Astrocyte (in vitro differentiated cells and primary cell): Measurements from ENCODE around the gene RECQL5. TPM values are rescaled to one million over a fixed set of nuclear protein-coding genes. Genes with fewer than 3 reads are reported as not detected.

Experiments used
- DNase-seq: peaks from one replicate; pipeline ENCODE4 v3.0.0-alpha.2; 2010; ENCODE audit warnings: low read depth
- FAIRE-seq: peaks from 2 replicates; lab custom pipeline; 2011; peaks lifted over from hg19 to GRCh38; lab: Jason Lieb, UNC
- H2AFZ ChIP-seq: 2 replicates; pipeline ENCODE4 v1.6.0; 2012; ENCODE audit warnings: low read depth, low read length, inconsistent platforms
- H3K27ac ChIP-seq: 2 replicates; pipeline ENCODE4 v1.5.1; 2011; ENCODE audit warnings: low read depth, low read length, inconsistent platforms
- H3K27me3 ChIP-seq: 2 replicates; pipeline ENCODE4 v1.6.0; 2011; ENCODE audit warnings: low read length, inconsistent platforms; ENCODE audit not compliant: insufficient read depth
- H3K36me3 ChIP-seq: 2 replicates; pipeline ENCODE4 v1.5.1; 2011; ENCODE audit warnings: low read length, inconsistent platforms; ENCODE audit not compliant: insufficient read depth
- H3K4me1 ChIP-seq: 2 replicates; pipeline ENCODE4 v1.5.1; 2011; ENCODE audit warnings: low read length, inconsistent platforms; ENCODE audit not compliant: insufficient read depth
- H3K4me2 ChIP-seq: 2 replicates; pipeline ENCODE4 v1.6.0; 2012; ENCODE audit warnings: low read length, inconsistent platforms
- H3K4me3 ChIP-seq: 2 replicates; pipeline ENCODE4 v1.5.1; 2011; ENCODE audit warnings: low read depth, mild to moderate bottlenecking, low read length, inconsistent platforms; ENCODE audit not compliant: insufficient read depth
- H3K79me2 ChIP-seq: 2 replicates; pipeline ENCODE4 v1.6.0; 2012; ENCODE audit warnings: mild to moderate bottlenecking, low read length, inconsistent platforms; ENCODE audit not compliant: insufficient read depth
- H3K9ac ChIP-seq: 2 replicates; pipeline ENCODE4 v1.6.0; 2012; ENCODE audit warnings: mild to moderate bottlenecking, low read length, inconsistent platforms
- H3K9me3 ChIP-seq: 2 replicates; pipeline ENCODE4 v1.5.1; 2012; ENCODE audit warnings: low read depth, mild to moderate bottlenecking, low read length, inconsistent platforms; ENCODE audit not compliant: insufficient read depth
- H4K20me1 ChIP-seq: 2 replicates; pipeline ENCODE4 v1.6.0; 2012; ENCODE audit warnings: low read length, inconsistent platforms; ENCODE audit not compliant: insufficient read depth
- H3K27ac Mint-ChIP-seq: one replicate; pipeline ENCODE4 v1.8.0; 2021; ENCODE audit warnings: mild to moderate bottlenecking, mixed read lengths; ENCODE audit not compliant: unreplicated experiment
- H3K27me3 Mint-ChIP-seq: one replicate; pipeline ENCODE4 v1.8.0; 2021; ENCODE audit warnings: low read depth, mixed read lengths; ENCODE audit not compliant: unreplicated experiment
- H3K36me3 Mint-ChIP-seq: one replicate; pipeline ENCODE4 v1.8.0; 2021; ENCODE audit warnings: low read depth, mixed read lengths; ENCODE audit not compliant: unreplicated experiment
- H3K4me1 Mint-ChIP-seq: one replicate; pipeline ENCODE4 v1.8.0; 2021; ENCODE audit warnings: low read depth, mixed read lengths; ENCODE audit not compliant: unreplicated experiment
- H3K4me3 Mint-ChIP-seq: one replicate; pipeline ENCODE4 v1.8.0; 2021; ENCODE audit warnings: mild to moderate bottlenecking, moderate library complexity, mixed read lengths; ENCODE audit not compliant: unreplicated experiment
- H3K9me3 Mint-ChIP-seq: one replicate; pipeline ENCODE4 v1.8.0; 2021; ENCODE audit warnings: mild to moderate bottlenecking, mixed read lengths; ENCODE audit not compliant: unreplicated experiment
- EZH2 ChIP-seq: IDR thresholded peaks from 2 replicates; pipeline ENCODE4 v1.6.1; 2012; ENCODE audit warnings: mild to moderate bottlenecking, low read length, inconsistent platforms; ENCODE audit not compliant: insufficient read depth
- total RNA-seq: library from RNA; stranded (reverse); gene quantifications from 2 replicates; pipeline ENCODE4 v1.2.1, GENCODE V29; 2021
- TF ChIP-seq, protein P1 (sequence below): IDR thresholded peaks from 2 replicates; pipeline ENCODE4 v1.5.1; 2011; ENCODE audit warnings: low read depth, mild to moderate bottlenecking, inconsistent platforms, low read length, moderate library complexity; ENCODE audit not compliant: insufficient read depth

Gene RECQL5
- total RNA-seq, 1 donor from 2014 or later = 25.9 TPM

DNA sequence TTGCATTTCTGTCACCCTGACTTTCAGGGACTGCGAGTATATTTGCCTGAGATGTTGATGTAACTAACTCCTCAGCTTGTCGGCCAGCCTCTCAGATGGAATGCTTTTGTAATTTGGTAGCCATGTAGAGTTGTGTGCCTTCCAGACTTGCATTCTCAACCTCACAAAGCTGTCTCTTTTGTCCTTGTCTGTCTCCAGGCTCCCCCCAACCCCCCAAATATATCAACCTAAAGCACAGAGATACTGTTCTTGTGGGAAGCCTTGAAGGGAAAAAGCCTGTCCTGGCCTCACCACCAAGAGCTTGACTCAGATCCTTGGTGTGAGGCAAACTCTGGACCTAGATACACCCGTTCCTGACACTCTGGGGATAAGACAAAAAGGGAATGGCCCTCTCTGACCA lies 18.5 kb upstream of the RECQL5 start:
- peak; percentile 41 for DNase-seq
- H3K9ac ChIP-seq = peak overlapping the region; percentile 17
- no peak overlapping the region for H3K4me3 Mint-ChIP-seq

DNA sequence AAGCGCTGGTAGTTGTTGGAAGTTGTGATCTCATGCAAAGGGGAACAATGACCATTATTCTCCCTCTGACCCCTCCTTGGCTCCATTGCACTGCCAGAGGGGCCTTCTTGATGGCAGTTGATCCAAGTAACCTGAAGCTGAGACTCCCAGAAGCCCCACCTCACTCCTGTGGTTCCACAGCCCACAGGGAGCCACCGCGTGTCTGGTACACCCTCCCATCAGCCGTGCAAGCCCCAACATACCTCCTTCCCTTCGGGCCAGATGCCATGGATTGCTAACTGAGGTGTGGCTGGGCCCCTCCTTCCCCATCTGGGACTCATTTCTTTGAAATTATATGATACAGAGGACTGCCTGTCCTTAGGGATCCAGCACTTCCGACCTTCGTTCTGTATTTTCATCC lies 18.0 kb upstream of the RECQL5 start:
- TF ChIP-seq, protein P1, sequence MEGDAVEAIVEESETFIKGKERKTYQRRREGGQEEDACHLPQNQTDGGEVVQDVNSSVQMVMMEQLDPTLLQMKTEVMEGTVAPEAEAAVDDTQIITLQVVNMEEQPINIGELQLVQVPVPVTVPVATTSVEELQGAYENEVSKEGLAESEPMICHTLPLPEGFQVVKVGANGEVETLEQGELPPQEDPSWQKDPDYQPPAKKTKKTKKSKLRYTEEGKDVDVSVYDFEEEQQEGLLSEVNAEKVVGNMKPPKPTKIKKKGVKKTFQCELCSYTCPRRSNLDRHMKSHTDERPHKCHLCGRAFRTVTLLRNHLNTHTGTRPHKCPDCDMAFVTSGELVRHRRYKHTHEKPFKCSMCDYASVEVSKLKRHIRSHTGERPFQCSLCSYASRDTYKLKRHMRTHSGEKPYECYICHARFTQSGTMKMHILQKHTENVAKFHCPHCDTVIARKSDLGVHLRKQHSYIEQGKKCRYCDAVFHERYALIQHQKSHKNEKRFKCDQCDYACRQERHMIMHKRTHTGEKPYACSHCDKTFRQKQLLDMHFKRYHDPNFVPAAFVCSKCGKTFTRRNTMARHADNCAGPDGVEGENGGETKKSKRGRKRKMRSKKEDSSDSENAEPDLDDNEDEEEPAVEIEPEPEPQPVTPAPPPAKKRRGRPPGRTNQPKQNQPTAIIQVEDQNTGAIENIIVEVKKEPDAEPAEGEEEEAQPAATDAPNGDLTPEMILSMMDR = no peak
- no peak for TF ChIP-seq EZH2
- Mint-ChIP-seq H3K4me1 (peaks cover 66% of the 10 kb centered on the region), H3K9me3 (no peaks in the 10 kb centered on the region), H3K27me3 (no peaks in the 10 kb centered on the region), H3K27ac (peak overlapping the region; percentile 51), H3K4me3 (no peak overlapping the region), H3K36me3 (peaks cover 17% of the 10 kb centered on the region)
- Histone ChIP-seq H3K4me2 (peak overlapping the region; percentile 73), H3K36me3 (peaks cover 3% of the 10 kb centered on the region), H3K9me3 (no peaks in the 10 kb centered on the region), H3K27me3 (no peaks in the 10 kb centered on the region), H3K9ac (peak overlapping the region; percentile 34), H3K4me1 (peaks cover 61% of the 10 kb centered on the region), H4K20me1 (peaks cover 28% of the 10 kb centered on the region), H3K27ac (peak overlapping the region; percentile 58), H3K79me2 (peaks cover 92% of the 10 kb centered on the region), H3K4me3 (no peak overlapping the region), H2AFZ (no peak overlapping the region)
- FAIRE-seq = no peak
- peak; percentile 81 for DNase-seq

More for the DNA sequence above, 18.5 kb upstream of the RECQL5 start:
- Histone ChIP-seq H3K4me2 (peak overlapping the region; percentile 73), H3K9me3 (no peaks in the 10 kb centered on the region), H3K4me3 (no peak overlapping the region), H3K36me3 (peaks cover 3% of the 10 kb centered on the region), H4K20me1 (peaks cover 27% of the 10 kb centered on the region), H3K27me3 (no peaks in the 10 kb centered on the region), H3K27ac (peak overlapping the region; percentile 58), H3K79me2 (peaks cover 92% of the 10 kb centered on the region), H2AFZ (no peak overlapping the region), H3K4me1 (peaks cover 57% of the 10 kb centered on the region)
- H3K4me1 Mint-ChIP-seq = peaks cover 63% of the 10 kb centered on the region
- peak overlapping the region; percentile 5 for H3K27ac Mint-ChIP-seq
- no peaks in the 10 kb centered on the region for H3K27me3 Mint-ChIP-seq
- no peak for FAIRE-seq
- H3K36me3 Mint-ChIP-seq = peaks cover 19% of the 10 kb centered on the region
- H3K9me3 Mint-ChIP-seq = no peaks in the 10 kb centered on the region
- TF ChIP-seq, protein P1 = no peak
- TF ChIP-seq EZH2 = no peak

DNA sequence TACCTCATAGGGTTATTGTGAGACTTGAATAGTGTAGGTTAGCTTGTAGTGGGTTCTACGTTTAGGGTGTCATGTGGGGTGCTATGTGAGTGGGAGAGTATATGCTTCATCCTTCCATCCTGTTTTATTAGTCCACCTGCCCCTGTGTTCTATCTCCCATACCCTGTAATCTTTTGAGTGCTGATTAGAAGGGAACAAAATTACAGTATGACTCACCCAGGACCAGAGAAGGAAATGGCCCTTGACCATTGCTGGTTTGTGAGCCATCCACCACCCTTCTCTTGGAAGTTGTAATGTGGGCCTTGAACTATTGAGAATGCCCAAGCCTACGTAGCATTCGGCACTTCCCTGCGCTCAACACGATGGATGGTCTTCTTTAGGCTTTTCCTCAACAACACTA lies 17.3 kb upstream of the RECQL5 start:
- FAIRE-seq (no peak), DNase-seq (peak; percentile 46)
- Histone ChIP-seq H4K20me1 (peaks cover 28% of the 10 kb centered on the region), H3K79me2 (peaks cover 92% of the 10 kb centered on the region), H3K9ac (peak overlapping the region; percentile 37), H3K4me2 (peak overlapping the region; percentile 73), H3K9me3 (no peaks in the 10 kb centered on the region), H3K4me3 (peak overlapping the region; percentile 24), H3K27ac (peak overlapping the region; percentile 58), H3K36me3 (peaks cover 3% of the 10 kb centered on the region), H3K4me1 (peaks cover 64% of the 10 kb centered on the region), H3K27me3 (no peaks in the 10 kb centered on the region), H2AFZ (no peak overlapping the region)
- peaks cover 63% of the 10 kb centered on the region for H3K4me1 Mint-ChIP-seq
- peaks cover 17% of the 10 kb centered on the region for H3K36me3 Mint-ChIP-seq
- no peaks in the 10 kb centered on the region for H3K27me3 Mint-ChIP-seq
- peak overlapping the region; percentile 23 for H3K27ac Mint-ChIP-seq
- no peaks in the 10 kb centered on the region for H3K9me3 Mint-ChIP-seq
- no peak for TF ChIP-seq EZH2
- H3K4me3 Mint-ChIP-seq = no peak overlapping the region
